HAP-1 (cell line): ENCODE results near the gene MOAP1.
"Not testable (repeated sequence)": the region's sequence is repeated elsewhere in the genome, so short reads cannot be mapped to it uniquely, and the experiment has no call there.

Experiments
- DNase-seq, 2 experiments: peaks; one replicate each; pipeline ENCODE4 v3.0.0-alpha.2; 2016 to 2020; ENCODE audit warnings: low spot score in 2 of 2
- H3K27me3 ChIP-seq: fragments of 250-450 bp; sonication (Bioruptor Pico); 2 replicates; pipeline ENCODE4 v1.5.1; 2020; ENCODE audit warnings: low read depth, mild to moderate bottlenecking, moderate library complexity
- H3K36me3 ChIP-seq: fragments of 250-450 bp; sonication (Bioruptor Pico); replicated peaks from 2 replicates; pipeline ENCODE4 v1.5.1; 2020; ENCODE audit warnings: mild to moderate bottlenecking
- H3K4me1 ChIP-seq: fragments of 250-450 bp; sonication (Bioruptor Pico); 2 replicates; pipeline ENCODE4 v1.5.1; 2020; ENCODE audit warnings: mild to moderate bottlenecking
- H3K4me3 ChIP-seq: fragments of 250-450 bp; sonication (Bioruptor Pico); 2 replicates; pipeline ENCODE4 v1.5.1; 2020; ENCODE audit warnings: mild to moderate bottlenecking, moderate library complexity
- H3K9me3 ChIP-seq: fragments of 250-450 bp; sonication (Bioruptor Pico); 2 replicates; pipeline ENCODE4 v1.5.1; 2020; ENCODE audit warnings: mild to moderate bottlenecking, moderate library complexity
- in situ Hi-C: fragments of 300-500 bp; cut with MboI; formaldehyde crosslinking; loops from 3 replicates; pipeline ENCODE4 v1.14.3; 2020; ENCODE audit warnings: low sequenced_read_pairs, inconsistent platforms, mixed read lengths

Gene MOAP1

DNA sequence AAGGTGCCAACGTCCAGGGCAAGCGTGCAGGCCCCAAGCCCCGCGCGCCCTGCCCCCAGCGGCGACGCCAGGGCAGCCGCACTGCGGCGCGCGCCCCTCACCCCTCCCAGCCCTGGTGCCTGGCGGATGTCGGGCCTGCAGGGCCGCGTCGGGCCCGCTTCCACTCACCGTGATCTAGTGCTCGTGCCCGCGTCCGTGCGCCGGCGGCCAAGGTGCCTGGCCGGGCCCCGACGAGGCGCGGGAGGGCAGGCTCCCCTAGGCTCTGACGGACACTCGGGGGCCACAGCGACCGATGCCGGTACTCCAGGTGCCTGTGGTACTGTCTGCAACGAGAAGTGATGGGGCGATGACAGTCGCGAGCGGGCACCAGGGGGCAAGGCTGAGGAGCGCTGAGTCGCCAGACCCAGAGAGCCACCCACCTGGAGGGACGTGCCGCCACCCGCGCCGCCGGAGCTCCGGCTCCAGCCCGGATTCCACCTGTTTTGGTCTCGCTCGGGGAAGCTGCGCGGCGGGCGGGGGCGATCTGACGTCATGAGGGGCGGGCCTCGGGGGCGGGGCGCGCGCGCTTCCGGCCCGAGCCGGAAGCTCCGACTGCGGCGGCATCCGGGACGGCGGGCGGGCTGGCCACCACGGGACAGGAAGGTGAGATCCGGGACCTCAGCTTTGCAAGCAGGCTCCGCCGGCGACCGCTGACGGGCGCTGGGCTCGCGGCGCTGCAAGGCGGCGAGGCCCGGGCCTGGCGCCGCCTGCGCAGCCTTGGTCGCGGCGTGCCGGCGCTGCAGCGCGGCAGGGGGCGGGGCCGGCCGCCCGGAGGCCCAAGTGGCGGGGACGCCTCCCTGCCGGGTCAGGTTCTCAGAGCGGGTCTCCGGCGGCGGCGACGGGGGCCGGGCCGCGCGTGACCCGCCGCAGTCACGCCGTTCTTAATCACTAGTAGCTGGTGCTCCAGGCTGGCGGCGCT lies at the start of gene MOAP1, which contains the start of gene LYSET:
TSS of gene MOAP1 (minus strand) at position 507 of the 958 bp plus-strand sequence. CDS start 655 bp downstream, outside the sequence.
TSS of gene LYSET (plus strand) at position 927 of the 958 bp plus-strand sequence. CDS start 89 bp downstream, outside the sequence.
- peaks cover 32% of the 10 kb centered on the region for H3K36me3 ChIP-seq

GRCh38 chr14:93233078-93233477 lies 48.4 kb upstream of the MOAP1 start:
- H3K9me3 ChIP-seq, H3K36me3 ChIP-seq, in situ Hi-C loops, H3K27me3 ChIP-seq, H3K4me1 ChIP-seq, H3K4me3 ChIP-seq, DNase-seq: not testable (repeated sequence)

More for the DNA sequence above, at the start of gene MOAP1, which contains the start of gene LYSET:
- in situ Hi-C loops: no loop called here
- Histone ChIP-seq H3K27me3 (no peaks in the 10 kb centered on the region), H3K4me3 (peak within 1 kb of the TSS; percentile 97), H3K9me3 (no peaks in the 10 kb centered on the region), H3K4me1 (peaks cover 13% of the 10 kb centered on the region)
- peak; percentile 78 to 91 for DNase-seq

DNA sequence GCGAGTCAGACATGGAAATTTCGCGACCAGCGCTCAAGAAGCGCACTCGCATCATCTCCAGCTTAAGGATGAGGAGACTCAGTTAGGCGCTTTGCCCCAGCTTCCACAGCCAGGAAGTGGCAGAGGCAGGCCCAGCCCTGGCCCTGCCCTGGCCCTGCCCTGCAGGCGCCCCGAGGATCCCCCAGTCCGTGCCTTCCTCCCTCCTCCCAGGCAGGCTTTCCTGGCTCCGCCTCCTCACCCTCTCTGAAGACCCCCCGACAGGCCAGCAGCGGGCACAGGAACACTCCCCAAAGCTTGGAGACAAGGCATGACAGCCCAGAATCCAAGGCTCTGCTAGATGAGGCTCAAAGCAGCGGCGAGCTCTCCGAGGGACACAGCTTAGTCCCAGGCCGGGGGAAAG lies 47.5 kb upstream of the MOAP1 start:
- Histone ChIP-seq H3K4me3 (no peak overlapping the region), H3K27me3 (no peaks in the 10 kb centered on the region), H3K36me3 (peaks cover 16% of the 10 kb centered on the region), H3K4me1 (no peaks in the 10 kb centered on the region), H3K9me3 (no peaks in the 10 kb centered on the region)
- in situ Hi-C loops: no loop called here
- DNase-seq: no peak

DNA sequence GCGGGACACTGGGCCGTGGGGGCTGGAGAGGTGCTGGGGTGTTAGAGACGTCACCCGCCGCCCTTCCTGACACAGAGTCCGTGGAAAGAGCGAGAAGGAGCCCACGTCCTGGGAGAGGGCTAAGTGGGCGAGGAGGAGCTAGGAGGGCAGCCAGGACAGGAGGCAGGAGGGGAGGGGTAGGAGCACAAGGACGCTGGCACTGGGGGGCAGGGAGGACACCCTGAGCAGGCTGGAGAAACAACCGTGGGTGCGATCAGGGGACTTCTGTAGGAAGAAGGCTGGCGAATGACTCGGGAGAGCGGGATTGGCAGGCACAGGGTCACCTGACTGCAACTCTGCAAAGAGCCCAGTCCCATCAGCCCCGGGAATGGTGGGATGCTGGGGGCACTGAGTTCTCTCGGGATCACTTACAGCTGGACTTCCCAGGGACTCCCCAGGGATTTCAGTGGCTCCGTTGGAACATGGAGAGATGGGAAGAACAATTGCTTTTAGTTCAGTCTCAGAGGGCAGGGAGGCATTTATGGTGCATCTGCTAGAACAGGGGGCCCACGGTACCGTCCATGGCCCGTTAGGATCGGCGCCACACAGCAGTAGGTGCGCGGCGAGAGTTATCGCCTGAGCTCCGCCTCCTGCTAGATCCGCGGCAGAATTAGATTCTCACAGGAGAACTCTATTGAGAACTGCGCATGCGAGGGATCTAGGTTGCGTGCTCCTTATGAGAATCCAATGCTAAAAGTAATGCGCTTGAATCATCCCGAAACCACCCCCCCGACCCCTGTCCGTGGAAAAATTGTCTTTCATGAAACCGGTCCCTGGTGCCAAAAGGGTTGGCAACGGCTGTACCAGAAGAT lies 46.7 kb upstream of the MOAP1 start:
- in situ Hi-C loops: no loop called here
- DNase-seq: peak in 1 of 2 experiments; percentile 27
- Histone ChIP-seq H3K4me1 (no peaks in the 10 kb centered on the region), H3K9me3 (no peaks in the 10 kb centered on the region), H3K36me3 (peaks cover 20% of the 10 kb centered on the region), H3K27me3 (no peaks in the 10 kb centered on the region), H3K4me3 (no peak overlapping the region)

DNA sequence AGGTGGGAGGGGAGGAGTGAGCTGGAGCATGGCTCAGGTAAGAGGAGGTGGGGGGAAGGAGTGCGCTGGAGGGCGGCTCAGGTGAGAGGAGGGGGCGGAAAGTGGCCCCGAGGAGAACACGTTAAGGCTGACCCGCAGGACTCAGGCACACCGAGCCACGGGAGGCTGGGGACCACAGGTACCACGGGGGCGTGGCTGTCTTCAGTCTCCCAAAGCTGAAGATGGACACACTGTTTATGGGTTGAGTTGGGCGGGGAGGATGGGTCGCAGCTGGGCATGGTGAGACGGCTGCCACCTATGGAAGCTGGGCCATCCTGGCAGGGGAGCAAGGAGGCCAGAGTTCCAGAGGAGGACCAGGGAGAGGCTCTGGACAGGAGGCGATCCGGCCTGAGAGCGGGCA lies 45.8 kb upstream of the MOAP1 start:
- Histone ChIP-seq H3K4me1 (no peaks in the 10 kb centered on the region), H3K36me3 (peaks cover 26% of the 10 kb centered on the region), H3K9me3 (no peaks in the 10 kb centered on the region), H3K27me3 (no peaks in the 10 kb centered on the region), H3K4me3 (no peak overlapping the region)
- no peak for DNase-seq
- in situ Hi-C loops: no loop called here

- DNase-seq: no peak
- peaks cover 38% of the 10 kb centered on the region for H3K36me3 ChIP-seq
- H3K27me3 ChIP-seq: no peaks in the 10 kb centered on the region
- H3K4me3 ChIP-seq: no peak overlapping the region
- in situ Hi-C loops: no loop called here
- no peaks in the 10 kb centered on the region for H3K4me1 ChIP-seq
- no peaks in the 10 kb centered on the region for H3K9me3 ChIP-seq
These were observed 43.9 kb upstream of the MOAP1 start for GRCh38 chr14:93228550-93228949.

- H3K4me1 ChIP-seq: no peaks in the 10 kb centered on the region
- no peak overlapping the region for H3K4me3 ChIP-seq
- no peaks in the 10 kb centered on the region for H3K27me3 ChIP-seq
- H3K36me3 ChIP-seq: peaks cover 71% of the 10 kb centered on the region
- no peaks in the 10 kb centered on the region for H3K9me3 ChIP-seq
- no peak for DNase-seq
- in situ Hi-C loops: no loop called here
These were observed 38.9 kb upstream of the MOAP1 start for GRCh38 chr14:93223565-93223964.

DNA sequence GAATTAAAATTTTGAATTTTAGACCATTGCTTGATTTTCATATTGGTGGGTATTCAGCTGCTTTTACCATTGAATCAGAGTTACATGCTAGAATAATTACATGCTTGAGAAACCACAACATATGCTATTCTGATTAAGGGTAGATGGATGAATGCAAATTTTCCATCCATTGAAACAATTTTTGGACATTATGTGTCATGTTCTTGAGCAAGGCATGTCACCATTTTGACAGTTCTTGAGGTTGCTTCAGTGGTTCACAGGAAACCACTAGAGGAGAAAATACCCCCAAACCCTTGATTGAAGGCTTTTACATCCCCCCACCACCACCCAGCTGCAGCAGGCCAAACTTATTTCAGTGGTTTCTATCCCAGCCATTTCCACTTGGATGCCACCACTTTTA lies 35.8 kb upstream of the MOAP1 start:
- DNase-seq: no peak
- H3K27me3 ChIP-seq: no peaks in the 10 kb centered on the region
- no peak overlapping the region for H3K4me3 ChIP-seq
- H3K4me1 ChIP-seq: no peaks in the 10 kb centered on the region
- H3K9me3 ChIP-seq: no peaks in the 10 kb centered on the region
- peaks cover 69% of the 10 kb centered on the region for H3K36me3 ChIP-seq
- in situ Hi-C loops: no loop called here

DNA sequence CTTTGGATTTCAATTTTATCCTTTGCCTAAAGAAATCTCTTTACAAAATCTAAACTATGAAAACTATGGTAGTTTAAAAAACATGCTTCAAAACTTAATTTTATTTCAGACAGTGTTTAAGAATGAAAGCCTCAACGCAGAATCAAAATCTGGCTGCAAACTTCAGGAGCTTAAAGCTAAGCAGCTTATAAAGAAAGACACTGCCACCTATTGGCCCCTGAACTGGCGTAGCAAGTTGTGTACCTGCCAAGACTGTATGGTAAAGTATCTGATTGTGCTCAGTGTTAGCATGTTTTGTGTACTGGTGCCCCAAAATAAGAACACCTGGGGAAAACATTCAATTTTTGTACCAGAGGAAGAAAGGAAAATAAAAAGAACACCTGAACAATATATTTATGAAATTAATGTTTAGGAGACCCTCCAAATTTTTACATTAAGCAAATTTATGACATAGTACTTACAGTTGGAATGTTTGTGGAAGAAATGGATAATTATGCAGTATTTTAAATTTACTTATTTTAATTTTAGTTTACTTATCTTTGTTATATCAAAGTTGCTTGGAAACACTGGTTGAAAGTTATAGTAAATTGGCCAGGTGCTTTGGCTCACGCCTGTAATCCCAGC lies 34.5 kb upstream of the MOAP1 start:
- no peaks in the 10 kb centered on the region for H3K27me3 ChIP-seq
- peak; percentile 39 to 52 for DNase-seq
- no peaks in the 10 kb centered on the region for H3K4me1 ChIP-seq
- in situ Hi-C loops: no loop called here
- H3K9me3 ChIP-seq: no peaks in the 10 kb centered on the region
- H3K36me3 ChIP-seq: peaks cover 72% of the 10 kb centered on the region
- no peak overlapping the region for H3K4me3 ChIP-seq

DNA sequence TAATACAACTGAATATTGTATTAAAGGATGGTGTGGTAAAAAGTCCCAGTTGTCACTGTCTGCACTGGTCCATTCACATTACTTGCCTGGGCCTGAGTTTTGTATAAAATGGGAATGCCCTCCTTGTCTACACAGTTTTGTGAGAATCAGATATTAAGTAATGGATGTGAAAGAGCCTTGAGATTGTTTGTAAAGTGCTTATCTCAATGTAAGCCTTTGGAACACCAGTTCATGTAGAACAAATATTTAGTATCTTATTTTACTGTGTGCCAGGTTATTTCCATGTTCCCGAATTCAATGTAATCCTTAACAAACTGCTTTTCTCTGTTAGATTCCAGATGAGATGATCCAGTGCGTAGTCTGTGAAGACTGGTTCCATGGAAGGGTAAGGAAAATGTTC lies 29.9 kb upstream of the MOAP1 start:
- Histone ChIP-seq H3K4me1 (peaks cover under 1% of the 10 kb centered on the region; the same call in 1 of the 2 replicates), H3K9me3 (no peaks in the 10 kb centered on the region), H3K36me3 (peaks cover 60% of the 10 kb centered on the region), H3K4me3 (no peak overlapping the region), H3K27me3 (no peaks in the 10 kb centered on the region)
- no peak for DNase-seq
- in situ Hi-C loops: no loop called here

- no peak overlapping the region for H3K4me3 ChIP-seq
- no peaks in the 10 kb centered on the region for H3K27me3 ChIP-seq
- DNase-seq: no peak
- peaks cover 53% of the 10 kb centered on the region for H3K36me3 ChIP-seq
- in situ Hi-C loops: no loop called here
- peaks cover 12% of the 10 kb centered on the region; the same call in 1 of the 2 replicates for H3K4me1 ChIP-seq
- no peaks in the 10 kb centered on the region for H3K9me3 ChIP-seq
These were observed 27.7 kb upstream of the MOAP1 start for GRCh38 chr14:93212432-93212831.

GRCh38 chr14:93207468-93208308 lies 23.0 kb upstream of the MOAP1 start:
- Histone ChIP-seq H3K4me1 (peaks cover 12% of the 10 kb centered on the region; the same call in 1 of the 2 replicates), H3K27me3 (no peaks in the 10 kb centered on the region), H3K4me3 (peak overlapping the region; percentile 90), H3K36me3 (peaks cover 25% of the 10 kb centered on the region), H3K9me3 (no peaks in the 10 kb centered on the region)
- in situ Hi-C loops: no loop called here
- peak; percentile 59 to 72 for DNase-seq
